GM13976 (cell line): Measurements from ENCODE around the gene CAPN7.
"Not testable (repeated sequence)": the region's sequence is repeated elsewhere in the genome, so short reads cannot be mapped to it uniquely, and the experiment has no call there.

ENCODE experiments used
- DNase-seq: peaks from one replicate; pipeline ENCODE4 v3.0.0; 2012; ENCODE audit warnings: low spot score
- in situ Hi-C: fragments of 300-500 bp; cut with MboI; formaldehyde crosslinking; loops from one replicate; pipeline ENCODE4 v1.12.0; 2022; ENCODE audit warnings: low sequenced_read_pairs, mixed read lengths, inconsistent platforms; ENCODE audit not compliant: unreplicated experiment
- TF ChIP-seq, protein P1 (sequence below): IDR thresholded peaks from 2 replicates; pipeline ENCODE4 v1.5.1; 2012; ENCODE audit warnings: borderline replicate concordance, mild to moderate bottlenecking; ENCODE audit not compliant: insufficient read depth; ENCODE audit errors: extremely low read depth, missing control alignments, control extremely low read depth

The CAPN7 gene

DNA sequence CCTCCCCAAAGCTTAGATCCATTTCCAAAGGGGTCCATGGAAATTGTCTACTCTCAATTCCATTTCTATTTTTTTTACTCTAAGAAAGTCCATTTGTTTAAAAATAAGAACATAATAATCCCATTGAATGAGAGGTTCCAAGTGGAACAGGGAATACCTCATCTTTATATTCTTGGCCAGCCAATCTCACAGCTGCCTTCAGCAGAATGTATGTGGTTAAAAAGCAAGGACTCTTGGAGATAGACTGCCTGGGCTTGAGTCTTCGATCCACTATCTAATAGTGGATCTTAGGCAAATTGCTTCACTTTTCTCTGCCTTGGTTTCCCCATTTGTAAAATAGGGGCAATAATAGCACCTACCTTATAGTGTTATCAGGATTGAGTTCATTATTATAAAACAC is 24.5 kb upstream of the CAPN7 start:
- TF ChIP-seq, protein P1, sequence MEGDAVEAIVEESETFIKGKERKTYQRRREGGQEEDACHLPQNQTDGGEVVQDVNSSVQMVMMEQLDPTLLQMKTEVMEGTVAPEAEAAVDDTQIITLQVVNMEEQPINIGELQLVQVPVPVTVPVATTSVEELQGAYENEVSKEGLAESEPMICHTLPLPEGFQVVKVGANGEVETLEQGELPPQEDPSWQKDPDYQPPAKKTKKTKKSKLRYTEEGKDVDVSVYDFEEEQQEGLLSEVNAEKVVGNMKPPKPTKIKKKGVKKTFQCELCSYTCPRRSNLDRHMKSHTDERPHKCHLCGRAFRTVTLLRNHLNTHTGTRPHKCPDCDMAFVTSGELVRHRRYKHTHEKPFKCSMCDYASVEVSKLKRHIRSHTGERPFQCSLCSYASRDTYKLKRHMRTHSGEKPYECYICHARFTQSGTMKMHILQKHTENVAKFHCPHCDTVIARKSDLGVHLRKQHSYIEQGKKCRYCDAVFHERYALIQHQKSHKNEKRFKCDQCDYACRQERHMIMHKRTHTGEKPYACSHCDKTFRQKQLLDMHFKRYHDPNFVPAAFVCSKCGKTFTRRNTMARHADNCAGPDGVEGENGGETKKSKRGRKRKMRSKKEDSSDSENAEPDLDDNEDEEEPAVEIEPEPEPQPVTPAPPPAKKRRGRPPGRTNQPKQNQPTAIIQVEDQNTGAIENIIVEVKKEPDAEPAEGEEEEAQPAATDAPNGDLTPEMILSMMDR, result no peak
- DNase-seq, result no peak
- in situ Hi-C loops, result no loop called here

DNA sequence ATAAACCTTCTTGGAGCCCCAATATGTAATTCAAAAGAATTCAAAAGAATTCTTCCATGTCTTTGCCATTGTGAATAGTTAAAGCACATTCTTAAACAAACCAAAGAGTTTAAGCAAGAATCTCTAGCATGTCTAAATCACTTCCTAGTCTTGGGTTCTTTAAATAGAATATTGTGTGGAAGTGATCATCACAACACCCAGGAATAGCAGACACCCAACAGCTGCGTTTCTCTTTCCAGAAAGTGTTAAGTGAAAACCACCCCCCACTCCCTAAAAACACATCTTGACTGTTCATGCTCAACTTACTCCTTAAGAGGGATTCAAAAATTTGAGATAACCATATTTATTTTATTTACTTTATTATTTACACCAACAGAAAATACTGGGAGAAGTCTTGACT is 24.1 kb upstream of the CAPN7 start:
- TF ChIP-seq, protein P1, result no peak
- DNase-seq, result no peak
- in situ Hi-C loops, result no loop called here

DNA sequence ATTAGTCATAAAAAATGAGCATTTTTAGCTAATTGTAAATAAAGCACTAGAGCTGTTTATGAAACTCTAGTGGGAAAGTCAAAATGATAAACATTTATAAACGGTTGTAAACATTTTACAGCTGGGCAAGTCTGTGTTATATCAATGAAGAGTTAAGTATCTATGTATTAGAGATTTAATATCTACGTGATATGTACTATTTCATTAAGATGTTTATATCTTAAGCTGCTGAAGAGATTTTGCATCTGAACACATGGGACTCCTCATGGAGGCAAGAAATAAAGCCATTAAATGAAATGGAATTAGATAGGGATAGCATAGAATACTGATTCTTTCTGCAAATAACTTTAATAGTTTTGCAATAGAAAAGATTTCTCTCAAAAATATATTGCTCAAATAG is 23.0 kb upstream of the CAPN7 start:
- TF ChIP-seq, protein P1, result no peak
- no peak for DNase-seq
- in situ Hi-C loops, result no loop called here

DNA sequence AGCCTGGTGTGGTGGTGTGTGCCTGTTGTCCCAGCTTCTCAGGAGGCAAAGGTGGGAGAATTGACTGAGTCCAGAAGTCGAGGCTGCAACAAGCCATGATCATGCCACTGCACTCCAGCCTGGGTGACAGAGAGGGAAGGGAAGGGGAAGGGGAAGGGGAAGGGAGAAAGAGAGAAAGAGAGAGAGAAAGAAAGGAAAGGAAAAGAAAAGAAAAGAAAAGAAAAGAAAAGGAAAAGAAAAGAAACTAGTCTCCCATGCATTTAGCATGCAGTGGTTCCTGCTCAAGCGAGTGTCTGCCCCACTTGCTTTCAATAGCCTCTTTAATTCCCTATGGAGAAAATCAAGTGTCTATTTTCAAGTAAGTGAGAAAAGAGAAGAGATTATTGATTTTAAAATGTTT is 20.6 kb upstream of the CAPN7 start:
- in situ Hi-C loops, result no loop called here
- no peak for DNase-seq
- TF ChIP-seq, protein P1, result no peak

DNA sequence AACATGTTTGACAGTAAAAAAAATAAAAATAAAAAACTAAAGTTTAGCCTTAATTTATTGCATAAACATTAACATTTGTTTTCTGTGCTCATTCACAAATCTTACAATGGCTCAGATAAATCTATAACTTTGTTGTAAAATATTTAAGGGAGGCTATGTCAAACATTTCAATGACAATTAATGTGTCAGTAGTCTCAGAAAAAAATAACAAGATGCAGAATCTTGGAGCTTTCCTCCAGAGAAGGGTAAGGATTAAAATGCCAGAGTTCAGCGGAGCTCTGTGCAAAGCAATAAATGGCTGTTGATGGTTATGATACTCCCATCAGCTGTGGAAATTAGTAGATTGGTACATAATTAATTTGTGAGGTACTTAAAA is 20.0 kb upstream of the CAPN7 start:
- DNase-seq, result no peak
- in situ Hi-C loops, result no loop called here
- TF ChIP-seq, protein P1, result no peak

DNA sequence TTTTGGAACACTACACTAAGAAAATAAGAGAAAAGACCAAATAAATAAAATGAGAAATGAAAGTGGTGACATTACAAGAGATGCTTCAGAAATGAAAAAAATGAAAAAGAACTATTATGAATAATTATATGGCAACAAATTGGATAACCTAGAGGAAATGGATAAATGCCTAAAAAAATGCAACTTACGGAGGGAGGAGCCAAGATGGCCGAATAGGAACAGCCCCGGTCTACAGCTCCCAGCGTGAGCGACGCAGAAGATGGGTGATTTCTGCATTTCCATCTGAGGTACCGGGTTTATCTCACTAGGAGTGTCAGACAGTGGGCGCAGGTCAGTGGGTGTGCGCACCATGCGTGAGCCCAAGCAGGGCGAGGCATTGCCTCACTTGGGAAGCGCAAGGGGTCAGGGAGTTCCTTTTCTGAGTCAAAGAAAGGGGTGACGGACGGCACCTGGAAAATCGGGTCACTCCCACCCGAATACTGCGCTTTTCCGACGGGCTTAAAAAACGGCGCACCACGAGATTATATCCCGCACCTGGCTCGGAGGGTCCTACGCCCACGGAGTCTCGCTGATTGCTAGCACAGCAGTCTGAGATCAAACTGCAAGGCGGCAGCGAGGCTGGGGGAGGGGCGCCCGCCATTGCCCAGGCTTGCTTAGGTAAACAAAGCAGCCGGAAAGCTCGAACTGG is 19.4 kb upstream of the CAPN7 start:
- in situ Hi-C loops, result not testable (repeated sequence)

DNA sequence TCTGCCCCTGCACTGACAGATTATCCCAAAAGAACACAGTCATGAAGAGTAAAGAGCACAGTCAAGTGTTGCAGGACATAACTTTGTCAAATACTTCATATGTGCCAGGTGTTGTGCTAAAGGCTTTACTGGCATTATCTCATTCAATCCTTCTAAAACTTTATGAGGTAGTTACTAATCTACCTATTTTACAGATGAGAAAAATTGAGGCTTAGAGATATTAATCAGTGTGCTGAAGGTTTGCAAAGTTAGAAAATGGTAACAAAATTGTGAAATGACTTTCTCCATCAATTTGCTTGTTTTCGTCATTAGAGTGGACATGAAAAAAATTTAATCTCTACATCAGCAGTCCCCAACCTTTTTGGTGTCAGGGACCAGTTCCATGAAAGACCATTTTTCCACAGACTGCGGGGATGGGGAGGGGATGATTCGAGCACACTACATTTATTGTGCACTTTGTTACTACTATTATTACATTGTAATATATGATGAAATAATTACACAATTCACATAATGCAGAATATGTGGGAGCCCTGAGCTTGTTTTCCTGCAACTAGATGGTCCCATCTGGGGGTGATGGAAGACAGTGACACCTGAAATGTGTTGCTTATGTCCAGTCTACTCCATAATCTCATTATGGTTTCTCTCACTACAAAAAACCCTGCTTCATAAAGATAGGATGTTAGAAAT is 8.6 kb upstream of the CAPN7 start:
- in situ Hi-C loops, result no loop called here
- TF ChIP-seq, protein P1, result no peak
- no peak for DNase-seq

More for the DNA sequence above, 19.4 kb upstream of the CAPN7 start:
- DNase-seq, result not testable (repeated sequence)
